ENCODE measurements around the gene POU2AF3.

POU2AF3 gene

GRCh38 chr11:111253630-111254029 lies 44.7 kb upstream of the POU2AF3 start:
- no peaks in the 10 kb centered on the region for H4K20me1 ChIP-seq (ENCODE audit: insufficient read depth, low read length)
- no peak overlapping the region for H3K9ac ChIP-seq (ENCODE audit: low read length)
- no peak overlapping the region for H2AFZ ChIP-seq (ENCODE audit: low read length)
- no peak for TF ChIP-seq CTCF (IDR thresholded peaks at IDR 0.05; ENCODE audit: low read length)
- TF ChIP-seq EZH2 (IDR thresholded peaks at IDR 0.05; ENCODE audit: borderline replicate concordance, low read length) = no peak
- H3K79me2 ChIP-seq (ENCODE audit: insufficient read depth, low read length) = no peaks in the 10 kb centered on the region
- no peaks in the 10 kb centered on the region for H3K36me3 ChIP-seq (ENCODE audit: insufficient read depth, low read length)
- no peaks in the 10 kb centered on the region for H3K9me2 ChIP-seq (ENCODE audit: low read depth, low read length)
- H3K4me1 ChIP-seq (ENCODE audit: insufficient read depth, low read length, severe bottlenecking) = no peaks in the 10 kb centered on the region
- H3K9me3 ChIP-seq (ENCODE audit: low read length) = no peaks in the 10 kb centered on the region
- H3K27ac ChIP-seq (ENCODE audit: low read depth, low read length, poor library complexity, severe bottlenecking) = no peak overlapping the region
- peaks cover under 1% of the 10 kb centered on the region; the same call in 1 of the 2 replicates for H3K27me3 ChIP-seq (ENCODE audit: insufficient read depth, low read length)
- no peak overlapping the region for H3K4me2 ChIP-seq (ENCODE audit: low read length)
- H3F3A ChIP-seq (ENCODE audit: insufficient read depth, low read length) = no peaks in the 10 kb centered on the region
- no peak overlapping the region for H3K4me3 ChIP-seq (ENCODE audit: low read depth, low read length, poor library complexity, severe bottlenecking)

GRCh38 chr11:111258046-111258445 lies 40.3 kb upstream of the POU2AF3 start:
- no peak overlapping the region for H2AFZ ChIP-seq (ENCODE audit: low read length)
- no peaks in the 10 kb centered on the region for H3K4me1 ChIP-seq (ENCODE audit: insufficient read depth, low read length, severe bottlenecking)
- H3K79me2 ChIP-seq (ENCODE audit: insufficient read depth, low read length) = no peaks in the 10 kb centered on the region
- no peaks in the 10 kb centered on the region for H3K36me3 ChIP-seq (ENCODE audit: insufficient read depth, low read length)
- H4K20me1 ChIP-seq (ENCODE audit: insufficient read depth, low read length) = no peaks in the 10 kb centered on the region
- H3K9me2 ChIP-seq (ENCODE audit: low read depth, low read length) = no peaks in the 10 kb centered on the region
- TF ChIP-seq CTCF (IDR thresholded peaks at IDR 0.05; ENCODE audit: low read length) = no peak
- no peak for TF ChIP-seq EZH2 (IDR thresholded peaks at IDR 0.05; ENCODE audit: borderline replicate concordance, low read length)
- H3K27me3 ChIP-seq (ENCODE audit: insufficient read depth, low read length) = peaks cover 12% of the 10 kb centered on the region
- no peaks in the 10 kb centered on the region for H3F3A ChIP-seq (ENCODE audit: insufficient read depth, low read length)
- no peaks in the 10 kb centered on the region for H3K9me3 ChIP-seq (ENCODE audit: low read length)
- no peak overlapping the region for H3K4me2 ChIP-seq (ENCODE audit: low read length)
- H3K4me3 ChIP-seq (ENCODE audit: low read depth, low read length, poor library complexity, severe bottlenecking) = no peak overlapping the region
- no peak overlapping the region for H3K9ac ChIP-seq (ENCODE audit: low read length)
- H3K27ac ChIP-seq (ENCODE audit: low read depth, low read length, poor library complexity, severe bottlenecking) = no peak overlapping the region

GRCh38 chr11:111259896-111260295 lies 38.5 kb upstream of the POU2AF3 start:
- Histone ChIP-seq H3K27ac (ENCODE audit: low read depth, low read length, poor library complexity, severe bottlenecking) (no peak overlapping the region), H3K9ac (ENCODE audit: low read length) (no peak overlapping the region), H3K4me2 (ENCODE audit: low read length) (no peak overlapping the region), H3K4me1 (ENCODE audit: insufficient read depth, low read length, severe bottlenecking) (no peaks in the 10 kb centered on the region), H3K9me3 (ENCODE audit: low read length) (no peaks in the 10 kb centered on the region), H3K9me2 (ENCODE audit: low read depth, low read length) (no peaks in the 10 kb centered on the region), H2AFZ (ENCODE audit: low read length) (no peak overlapping the region), H3K36me3 (ENCODE audit: insufficient read depth, low read length) (no peaks in the 10 kb centered on the region), H4K20me1 (ENCODE audit: insufficient read depth, low read length) (no peaks in the 10 kb centered on the region), H3K79me2 (ENCODE audit: insufficient read depth, low read length) (no peaks in the 10 kb centered on the region), H3F3A (ENCODE audit: insufficient read depth, low read length) (no peaks in the 10 kb centered on the region), H3K4me3 (ENCODE audit: low read depth, low read length, poor library complexity, severe bottlenecking) (no peak overlapping the region), H3K27me3 (ENCODE audit: insufficient read depth, low read length) (peaks cover 12% of the 10 kb centered on the region)
- TF ChIP-seq EZH2 (IDR thresholded peaks at IDR 0.05; ENCODE audit: borderline replicate concordance, low read length) (no peak), CTCF (IDR thresholded peaks at IDR 0.05; ENCODE audit: low read length) (no peak)

All from OCI-LY1 (cell line).